RWPE1 (cell line): Measurements from ENCODE around the gene UST.

Source experiments
- CTCF ChIA-PET: fragments of 350-600 bp; sonication (Branson Sonifier 250); formaldehyde crosslinking; extraction: SDS; loops from one replicate; lab custom pipeline; 2021; lab: Yijun Ruan, JAX
- POLR2A ChIA-PET: fragments of 400-600 bp; formaldehyde crosslinking; extraction: SDS; loops from one replicate; lab custom pipeline; 2020; ENCODE audit warnings: antibody characterized with exemption; ENCODE audit not compliant: low non-redundant PET; lab: Yijun Ruan, JAX
- DNase-seq: peaks from one replicate; pipeline ENCODE4 v3.0.0; 2012; ENCODE audit warnings: low spot score
- H3K27ac ChIP-seq: fragments of 450-650 bp; 2 replicates; pipeline ENCODE4 v1.5.1; 2017
- CTCF ChIP-seq: fragments of 450-650 bp; conservative IDR thresholded peaks from 2 replicates; pipeline ENCODE4 v1.5.1; 2017; ENCODE audit warnings: low read depth, mild to moderate bottlenecking

UST gene

GRCh38 chr6:148825492-148825891 lies 78.7 kb downstream of the UST start:
- no peak for TF ChIP-seq CTCF
- ChIA-PET CTCF (no interaction called here), POLR2A (no interaction called here)
- DNase-seq: no peak
- no peak overlapping the region for H3K27ac ChIP-seq

- CTCF ChIA-PET: no interaction called here
These were observed 80.7 kb downstream of the UST start for GRCh38 chr6:148827416-148828045.

GRCh38 chr6:148828047-148828446 lies 81.2 kb downstream of the UST start:
- ChIA-PET CTCF (no interaction called here), POLR2A (interaction anchor here (0.8 kb wide), 1 partner anchor 11 kb away, joined by 11 read pairs; no protein-coding TSS in a partner anchor)
- no peak overlapping the region for H3K27ac ChIP-seq
- no peak for TF ChIP-seq CTCF
- no peak for DNase-seq

More at GRCh38 chr6:148827416-148828045, 80.7 kb downstream of the UST start:
- no peak overlapping the region for H3K27ac ChIP-seq
- TF ChIP-seq CTCF: no peak
- POLR2A ChIA-PET: interaction anchor here (0.8 kb wide), 1 partner anchor 12 kb away, joined by 11 read pairs; no protein-coding TSS in a partner anchor
- no peak for DNase-seq

GRCh38 chr6:148829415-148830101 lies 82.7 kb downstream of the UST start:
- CTCF ChIA-PET: no interaction called here
- POLR2A ChIA-PET: no interaction called here
- DNase-seq: no peak
- no peak for TF ChIP-seq CTCF
- no peak overlapping the region for H3K27ac ChIP-seq

GRCh38 chr6:148830614-148831013 lies 83.8 kb downstream of the UST start:
- ChIA-PET CTCF (interaction anchor here (0.6 kb wide), 1 partner anchor 116 kb away, joined by 6 read pairs; no protein-coding TSS in a partner anchor), POLR2A (no interaction called here)
- no peak overlapping the region for H3K27ac ChIP-seq
- DNase-seq: no peak
- no peak for TF ChIP-seq CTCF

- TF ChIP-seq CTCF: no peak
- POLR2A ChIA-PET: no interaction called here
- DNase-seq: no peak
- no peak overlapping the region for H3K27ac ChIP-seq
- CTCF ChIA-PET: interaction anchor here (0.6 kb wide), 1 partner anchor 116 kb away, joined by 6 read pairs; no protein-coding TSS in a partner anchor
These were observed 84.2 kb downstream of the UST start for GRCh38 chr6:148831064-148831463.
